GM23338 (cell line): ENCODE results near the gene MOB3B. TPM values are rescaled to one million over a fixed set of nuclear protein-coding genes. Genes with fewer than 3 reads are reported as not detected.

Experiments
- ATAC-seq: fragments of 200-7000 bp; cut with Tn5 transposase; 3 replicates; pipeline ENCODE4 v1.9.1; 2020
- DNase-seq: peaks from one replicate; pipeline ENCODE4 v3.0.0-alpha.2; 2015; ENCODE audit warnings: low spot score
- H2AFZ ChIP-seq: fragments of 200-600 bp; sonication (generic); 2 replicates; pipeline ENCODE4 v1.8.0; 2016; ENCODE audit warnings: antibody characterized with exemption, mild to moderate bottlenecking, moderate library complexity
- H3F3A ChIP-seq: fragments of 200-600 bp; sonication (generic); replicated peaks from 2 replicates; pipeline ENCODE4 v1.8.0; 2017; ENCODE audit warnings: antibody characterized with exemption, mixed run types, low read depth
- H3K27ac ChIP-seq: fragments of 200-600 bp; sonication (generic); 2 replicates; pipeline ENCODE4 v1.6.1; 2016; ENCODE audit warnings: low read depth
- H3K27me3 ChIP-seq: fragments of 200-600 bp; sonication (generic); 2 replicates; pipeline ENCODE4 v1.8.0; 2016; ENCODE audit warnings: mild to moderate bottlenecking, mixed run types, moderate library complexity; ENCODE audit not compliant: insufficient read depth
- H3K36me3 ChIP-seq: fragments of 200-600 bp; sonication (generic); 2 replicates; pipeline ENCODE4 v1.8.0; 2016; ENCODE audit warnings: mild to moderate bottlenecking; ENCODE audit not compliant: insufficient read depth
- H3K4me1 ChIP-seq: fragments of 200-600 bp; sonication (generic); 2 replicates; pipeline ENCODE4 v1.8.0; 2016; ENCODE audit warnings: mild to moderate bottlenecking, moderate library complexity; ENCODE audit not compliant: insufficient read depth
- H3K4me2 ChIP-seq: fragments of 200-600 bp; sonication (generic); 2 replicates; pipeline ENCODE4 v1.7.1; 2017; ENCODE audit warnings: mixed run types
- H3K4me3 ChIP-seq: fragments of 200-600 bp; sonication (generic); 2 replicates; pipeline ENCODE4 v1.6.1; 2016; ENCODE audit warnings: mixed run types
- H3K79me2 ChIP-seq: fragments of 200-600 bp; sonication (generic); replicated peaks from 2 replicates; pipeline ENCODE4 v1.8.0; 2017; ENCODE audit warnings: mild to moderate bottlenecking; ENCODE audit not compliant: insufficient read depth
- H3K9me2 ChIP-seq: fragments of 200-600 bp; sonication (generic); 2 replicates; pipeline ENCODE4 v1.8.0; 2017; ENCODE audit not compliant: insufficient read depth
- H4K20me1 ChIP-seq: fragments of 200-600 bp; sonication (generic); replicated peaks from 2 replicates; pipeline ENCODE4 v1.8.0; 2017; ENCODE audit warnings: mild to moderate bottlenecking; ENCODE audit not compliant: insufficient read depth
- H3K27ac Mint-ChIP-seq: 2 replicates; pipeline ENCODE4 v1.8.0; 2020; ENCODE audit warnings: inconsistent platforms, mild to moderate bottlenecking, moderate library complexity, mixed read lengths
- H3K27me3 Mint-ChIP-seq: 3 replicates; pipeline ENCODE4 v1.8.0; 2022; ENCODE audit warnings: low read depth, mild to moderate bottlenecking, moderate library complexity, mixed read lengths, inconsistent platforms; ENCODE audit not compliant: insufficient read depth, poor library complexity
- H3K36me3 Mint-ChIP-seq: 3 replicates; pipeline ENCODE4 v1.8.0; 2021; ENCODE audit warnings: low read depth, mild to moderate bottlenecking, inconsistent platforms, moderate library complexity, mixed read lengths
- H3K4me1 Mint-ChIP-seq: 3 replicates; pipeline ENCODE4 v1.8.0; 2020; ENCODE audit warnings: mild to moderate bottlenecking, inconsistent platforms, mixed read lengths
- H3K4me3 Mint-ChIP-seq: 3 replicates; pipeline ENCODE4 v1.8.0; 2021; ENCODE audit warnings: moderate library complexity, mild to moderate bottlenecking, inconsistent platforms, mixed read lengths
- H3K9me3 Mint-ChIP-seq: 3 replicates; pipeline ENCODE4 v1.8.0; 2020; ENCODE audit warnings: moderate library complexity, mild to moderate bottlenecking, inconsistent platforms, mixed read lengths
- CREB1 ChIP-seq: fragments of 250-450 bp; sonication (Bioruptor Pico); IDR thresholded peaks from 2 replicates; pipeline ENCODE4 v1.5.0; 2020; ENCODE audit warnings: low read depth, mild to moderate bottlenecking, moderate library complexity
- EZH2 ChIP-seq: fragments of 200-600 bp; sonication (generic); IDR thresholded peaks from one replicate; pipeline ENCODE4 v1.8.0; 2017; ENCODE audit warnings: antibody characterized with exemption, mild to moderate bottlenecking, low read depth; ENCODE audit not compliant: unreplicated experiment
- EZH2phosphoT487 ChIP-seq: fragments of 200-600 bp; sonication (generic); IDR thresholded peaks from one replicate; pipeline ENCODE4 v1.8.1; 2018; ENCODE audit warnings: antibody characterized with exemption; ENCODE audit not compliant: unreplicated experiment
- JUNB ChIP-seq: IDR thresholded peaks from one replicate; pipeline ENCODE4 v1.6.1; 2016; ENCODE audit warnings: antibody characterized with exemption; ENCODE audit not compliant: unreplicated experiment
- NANOG ChIP-seq: IDR thresholded peaks from 2 replicates; pipeline ENCODE4 v1.6.1; 2016; ENCODE audit warnings: antibody characterized with exemption, borderline replicate concordance
- POLR2AphosphoS5 ChIP-seq: IDR thresholded peaks from 2 replicates; pipeline ENCODE4 v1.6.1; 2016; ENCODE audit warnings: antibody characterized with exemption, low read depth
- STAT1 ChIP-seq: IDR thresholded peaks from one replicate; pipeline ENCODE4 v1.6.1; 2016; ENCODE audit warnings: antibody characterized with exemption; ENCODE audit not compliant: unreplicated experiment
- ZNF114 ChIP-seq: fragments of 250-450 bp; sonication (Bioruptor Pico); IDR thresholded peaks from 2 replicates; pipeline ENCODE4 v1.5.0; 2020; ENCODE audit warnings: mild to moderate bottlenecking, moderate library complexity
- ZNF331 ChIP-seq: fragments of 250-450 bp; sonication (Bioruptor Pico); IDR thresholded peaks from 2 replicates; pipeline ENCODE4 v1.5.0; 2020; ENCODE audit warnings: low read depth, mild to moderate bottlenecking, moderate library complexity
- polyA plus RNA-seq: library from polyadenylated mRNA; unstranded; fragments of >200 nt; fragmentation: Nextera tagmentation; extraction: Ambion mirVana; gene quantifications from 2 replicates; pipeline ENCODE4 v1.2.1, GENCODE V29; 2016
- total RNA-seq: library from RNA; depleted of rRNA; stranded (reverse); fragments of >200 nt; shearing (Covaris generic); gene quantifications from 2 replicates; pipeline ENCODE4 v1.2.3, GENCODE V29; 2014
- TF ChIP-seq, protein P1 (sequence below): fragments of 250-450 bp; sonication (Bioruptor Pico); IDR thresholded peaks from 2 replicates; pipeline ENCODE4 v1.5.0; 2020; ENCODE audit warnings: mild to moderate bottlenecking, moderate library complexity
- TF ChIP-seq, protein P2 (sequence below), 2 experiments: fragments of 200-600 bp in 1 of 2; sonication (generic) in 1 of 2; conservative IDR thresholded peaks; 2 replicates each; pipeline versions ENCODE4 v1.5.1 to v1.6.1; 2016 to 2017; ENCODE audit warnings: antibody characterized with exemption in 2 of 2, low read depth in 2 of 2, mild to moderate bottlenecking in 2 of 2, moderate library complexity in 1 of 2
- TF ChIP-seq, protein P3 (sequence below): IDR thresholded peaks from one replicate; pipeline ENCODE4 v1.6.1; 2018; ENCODE audit warnings: antibody characterized with exemption; ENCODE audit not compliant: unreplicated experiment
- TF ChIP-seq, protein P4 (sequence below): IDR thresholded peaks from 2 replicates; pipeline ENCODE4 v1.6.1; 2016; ENCODE audit warnings: antibody characterized with exemption

Gene MOB3B
- total and polyA plus RNA-seq, 2 experiments from 2014 or later = 7.6 to 12.1 TPM

DNA sequence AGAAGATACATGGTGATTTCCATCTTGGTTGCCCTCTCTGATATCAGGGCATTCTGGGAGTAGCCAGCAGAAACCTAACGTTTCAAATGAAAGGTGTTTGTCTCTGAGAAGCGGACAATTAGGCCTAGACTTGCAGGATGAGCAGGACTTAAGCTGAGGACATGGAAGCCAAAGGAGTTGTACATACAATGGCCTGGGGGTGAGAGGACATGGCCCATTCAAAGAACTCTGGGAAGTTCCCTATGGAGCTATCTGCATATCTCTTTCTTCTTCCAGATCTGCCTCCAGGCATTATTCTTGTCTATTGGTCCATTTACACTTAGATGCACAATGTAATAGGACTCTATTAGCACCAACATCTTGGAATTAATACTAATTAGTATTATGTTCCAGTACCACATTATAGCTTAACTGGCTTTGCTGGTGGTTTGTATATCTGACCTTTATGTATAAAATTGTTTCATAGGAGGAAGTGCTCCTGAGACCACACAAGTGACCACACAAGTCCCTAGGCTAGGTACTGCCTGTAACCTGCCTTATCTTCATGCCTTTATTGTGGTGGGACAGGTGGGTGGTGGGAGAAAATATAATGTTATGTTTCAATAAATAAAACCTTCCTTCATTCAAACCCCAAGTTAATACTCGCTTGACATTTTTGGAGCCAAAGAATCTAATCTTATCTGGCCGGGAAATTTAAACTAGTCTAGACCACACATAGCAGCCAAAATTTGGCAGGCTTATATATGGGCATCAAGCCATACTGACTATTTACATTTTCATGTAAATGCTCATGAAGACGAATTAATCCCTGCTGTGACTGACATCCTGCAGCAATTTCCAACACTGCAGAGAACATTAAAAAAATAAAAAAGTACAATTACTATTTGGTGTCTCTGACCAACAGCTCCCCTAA, 180.6 kb downstream of the MOB3B start:
- ATAC-seq (no peak), DNase-seq (no peak)
- H3K36me3 ChIP-seq = no peaks in the 10 kb centered on the region
- H3K79me2 ChIP-seq = no peaks in the 10 kb centered on the region
- TF ChIP-seq CREB1 (CRISPR knock-in tag) (no peak), EZH2phosphoT487 (no peak), ZNF114 (CRISPR knock-in tag) (no peak), STAT1 (no peak), EZH2 (no peak), JUNB (no peak), POLR2AphosphoS5 (no peak), ZNF331 (no peak), NANOG (no peak)
- TF ChIP-seq, protein P1, sequence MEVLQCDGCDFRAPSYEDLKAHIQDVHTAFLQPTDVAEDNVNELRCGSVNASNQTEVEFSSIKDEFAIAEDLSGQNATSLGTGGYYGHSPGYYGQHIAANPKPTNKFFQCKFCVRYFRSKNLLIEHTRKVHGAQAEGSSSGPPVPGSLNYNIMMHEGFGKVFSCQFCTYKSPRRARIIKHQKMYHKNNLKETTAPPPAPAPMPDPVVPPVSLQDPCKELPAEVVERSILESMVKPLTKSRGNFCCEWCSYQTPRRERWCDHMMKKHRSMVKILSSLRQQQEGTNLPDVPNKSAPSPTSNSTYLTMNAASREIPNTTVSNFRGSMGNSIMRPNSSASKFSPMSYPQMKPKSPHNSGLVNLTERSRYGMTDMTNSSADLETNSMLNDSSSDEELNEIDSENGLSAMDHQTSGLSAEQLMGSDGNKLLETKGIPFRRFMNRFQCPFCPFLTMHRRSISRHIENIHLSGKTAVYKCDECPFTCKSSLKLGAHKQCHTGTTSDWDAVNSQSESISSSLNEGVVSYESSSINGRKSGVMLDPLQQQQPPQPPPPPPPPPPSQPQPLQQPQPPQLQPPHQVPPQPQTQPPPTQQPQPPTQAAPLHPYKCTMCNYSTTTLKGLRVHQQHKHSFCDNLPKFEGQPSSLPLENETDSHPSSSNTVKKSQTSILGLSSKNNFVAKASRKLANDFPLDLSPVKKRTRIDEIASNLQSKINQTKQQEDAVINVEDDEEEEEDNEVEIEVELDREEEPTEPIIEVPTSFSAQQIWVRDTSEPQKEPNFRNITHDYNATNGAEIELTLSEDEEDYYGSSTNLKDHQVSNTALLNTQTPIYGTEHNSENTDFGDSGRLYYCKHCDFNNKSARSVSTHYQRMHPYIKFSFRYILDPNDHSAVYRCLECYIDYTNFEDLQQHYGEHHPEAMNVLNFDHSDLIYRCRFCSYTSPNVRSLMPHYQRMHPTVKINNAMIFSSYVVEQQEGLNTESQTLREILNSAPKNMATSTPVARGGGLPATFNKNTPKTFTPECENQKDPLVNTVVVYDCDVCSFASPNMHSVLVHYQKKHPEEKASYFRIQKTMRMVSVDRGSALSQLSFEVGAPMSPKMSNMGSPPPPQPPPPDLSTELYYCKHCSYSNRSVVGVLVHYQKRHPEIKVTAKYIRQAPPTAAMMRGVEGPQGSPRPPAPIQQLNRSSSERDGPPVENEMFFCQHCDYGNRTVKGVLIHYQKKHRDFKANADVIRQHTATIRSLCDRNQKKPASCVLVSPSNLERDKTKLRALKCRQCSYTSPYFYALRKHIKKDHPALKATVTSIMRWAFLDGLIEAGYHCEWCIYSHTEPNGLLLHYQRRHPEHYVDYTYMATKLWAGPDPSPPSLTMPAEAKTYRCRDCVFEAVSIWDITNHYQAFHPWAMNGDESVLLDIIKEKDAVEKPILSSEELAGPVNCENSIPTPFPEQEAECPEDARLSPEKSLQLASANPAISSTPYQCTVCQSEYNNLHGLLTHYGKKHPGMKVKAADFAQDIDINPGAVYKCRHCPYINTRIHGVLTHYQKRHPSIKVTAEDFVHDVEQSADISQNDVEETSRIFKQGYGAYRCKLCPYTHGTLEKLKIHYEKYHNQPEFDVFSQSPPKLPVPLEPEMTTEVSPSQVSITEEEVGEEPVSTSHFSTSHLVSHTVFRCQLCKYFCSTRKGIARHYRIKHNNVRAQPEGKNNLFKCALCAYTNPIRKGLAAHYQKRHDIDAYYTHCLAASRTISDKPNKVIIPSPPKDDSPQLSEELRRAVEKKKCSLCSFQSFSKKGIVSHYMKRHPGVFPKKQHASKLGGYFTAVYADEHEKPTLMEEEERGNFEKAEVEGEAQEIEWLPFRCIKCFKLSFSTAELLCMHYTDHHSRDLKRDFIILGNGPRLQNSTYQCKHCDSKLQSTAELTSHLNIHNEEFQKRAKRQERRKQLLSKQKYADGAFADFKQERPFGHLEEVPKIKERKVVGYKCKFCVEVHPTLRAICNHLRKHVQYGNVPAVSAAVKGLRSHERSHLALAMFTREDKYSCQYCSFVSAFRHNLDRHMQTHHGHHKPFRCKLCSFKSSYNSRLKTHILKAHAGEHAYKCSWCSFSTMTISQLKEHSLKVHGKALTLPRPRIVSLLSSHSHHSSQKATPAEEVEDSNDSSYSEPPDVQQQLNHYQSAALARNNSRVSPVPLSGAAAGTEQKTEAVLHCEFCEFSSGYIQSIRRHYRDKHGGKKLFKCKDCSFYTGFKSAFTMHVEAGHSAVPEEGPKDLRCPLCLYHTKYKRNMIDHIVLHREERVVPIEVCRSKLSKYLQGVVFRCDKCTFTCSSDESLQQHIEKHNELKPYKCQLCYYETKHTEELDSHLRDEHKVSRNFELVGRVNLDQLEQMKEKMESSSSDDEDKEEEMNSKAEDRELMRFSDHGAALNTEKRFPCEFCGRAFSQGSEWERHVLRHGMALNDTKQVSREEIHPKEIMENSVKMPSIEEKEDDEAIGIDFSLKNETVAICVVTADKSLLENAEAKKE (CRISPR knock-in tag) = no peak
- TF ChIP-seq, protein P2, sequence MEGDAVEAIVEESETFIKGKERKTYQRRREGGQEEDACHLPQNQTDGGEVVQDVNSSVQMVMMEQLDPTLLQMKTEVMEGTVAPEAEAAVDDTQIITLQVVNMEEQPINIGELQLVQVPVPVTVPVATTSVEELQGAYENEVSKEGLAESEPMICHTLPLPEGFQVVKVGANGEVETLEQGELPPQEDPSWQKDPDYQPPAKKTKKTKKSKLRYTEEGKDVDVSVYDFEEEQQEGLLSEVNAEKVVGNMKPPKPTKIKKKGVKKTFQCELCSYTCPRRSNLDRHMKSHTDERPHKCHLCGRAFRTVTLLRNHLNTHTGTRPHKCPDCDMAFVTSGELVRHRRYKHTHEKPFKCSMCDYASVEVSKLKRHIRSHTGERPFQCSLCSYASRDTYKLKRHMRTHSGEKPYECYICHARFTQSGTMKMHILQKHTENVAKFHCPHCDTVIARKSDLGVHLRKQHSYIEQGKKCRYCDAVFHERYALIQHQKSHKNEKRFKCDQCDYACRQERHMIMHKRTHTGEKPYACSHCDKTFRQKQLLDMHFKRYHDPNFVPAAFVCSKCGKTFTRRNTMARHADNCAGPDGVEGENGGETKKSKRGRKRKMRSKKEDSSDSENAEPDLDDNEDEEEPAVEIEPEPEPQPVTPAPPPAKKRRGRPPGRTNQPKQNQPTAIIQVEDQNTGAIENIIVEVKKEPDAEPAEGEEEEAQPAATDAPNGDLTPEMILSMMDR (conservative IDR thresholded peaks at IDR 0.05; ENCODE audit: low read depth in 2 of 2) = no peak
- TF ChIP-seq, protein P3, sequence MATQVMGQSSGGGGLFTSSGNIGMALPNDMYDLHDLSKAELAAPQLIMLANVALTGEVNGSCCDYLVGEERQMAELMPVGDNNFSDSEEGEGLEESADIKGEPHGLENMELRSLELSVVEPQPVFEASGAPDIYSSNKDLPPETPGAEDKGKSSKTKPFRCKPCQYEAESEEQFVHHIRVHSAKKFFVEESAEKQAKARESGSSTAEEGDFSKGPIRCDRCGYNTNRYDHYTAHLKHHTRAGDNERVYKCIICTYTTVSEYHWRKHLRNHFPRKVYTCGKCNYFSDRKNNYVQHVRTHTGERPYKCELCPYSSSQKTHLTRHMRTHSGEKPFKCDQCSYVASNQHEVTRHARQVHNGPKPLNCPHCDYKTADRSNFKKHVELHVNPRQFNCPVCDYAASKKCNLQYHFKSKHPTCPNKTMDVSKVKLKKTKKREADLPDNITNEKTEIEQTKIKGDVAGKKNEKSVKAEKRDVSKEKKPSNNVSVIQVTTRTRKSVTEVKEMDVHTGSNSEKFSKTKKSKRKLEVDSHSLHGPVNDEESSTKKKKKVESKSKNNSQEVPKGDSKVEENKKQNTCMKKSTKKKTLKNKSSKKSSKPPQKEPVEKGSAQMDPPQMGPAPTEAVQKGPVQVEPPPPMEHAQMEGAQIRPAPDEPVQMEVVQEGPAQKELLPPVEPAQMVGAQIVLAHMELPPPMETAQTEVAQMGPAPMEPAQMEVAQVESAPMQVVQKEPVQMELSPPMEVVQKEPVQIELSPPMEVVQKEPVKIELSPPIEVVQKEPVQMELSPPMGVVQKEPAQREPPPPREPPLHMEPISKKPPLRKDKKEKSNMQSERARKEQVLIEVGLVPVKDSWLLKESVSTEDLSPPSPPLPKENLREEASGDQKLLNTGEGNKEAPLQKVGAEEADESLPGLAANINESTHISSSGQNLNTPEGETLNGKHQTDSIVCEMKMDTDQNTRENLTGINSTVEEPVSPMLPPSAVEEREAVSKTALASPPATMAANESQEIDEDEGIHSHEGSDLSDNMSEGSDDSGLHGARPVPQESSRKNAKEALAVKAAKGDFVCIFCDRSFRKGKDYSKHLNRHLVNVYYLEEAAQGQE = no peak
- TF ChIP-seq, protein P4, sequence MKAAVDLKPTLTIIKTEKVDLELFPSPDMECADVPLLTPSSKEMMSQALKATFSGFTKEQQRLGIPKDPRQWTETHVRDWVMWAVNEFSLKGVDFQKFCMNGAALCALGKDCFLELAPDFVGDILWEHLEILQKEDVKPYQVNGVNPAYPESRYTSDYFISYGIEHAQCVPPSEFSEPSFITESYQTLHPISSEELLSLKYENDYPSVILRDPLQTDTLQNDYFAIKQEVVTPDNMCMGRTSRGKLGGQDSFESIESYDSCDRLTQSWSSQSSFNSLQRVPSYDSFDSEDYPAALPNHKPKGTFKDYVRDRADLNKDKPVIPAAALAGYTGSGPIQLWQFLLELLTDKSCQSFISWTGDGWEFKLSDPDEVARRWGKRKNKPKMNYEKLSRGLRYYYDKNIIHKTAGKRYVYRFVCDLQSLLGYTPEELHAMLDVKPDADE = no peak
- H3K9me2 ChIP-seq = peaks cover 14% of the 10 kb centered on the region
- no peak overlapping the region for H3K4me3 ChIP-seq
- H3K4me1 ChIP-seq = peaks cover 19% of the 10 kb centered on the region
- Mint-ChIP-seq H3K4me1 (peaks cover 33% of the 10 kb centered on the region), H3K27me3 (peaks cover 1% of the 10 kb centered on the region), H3K36me3 (peaks cover 22% of the 10 kb centered on the region), H3K4me3 (no peak overlapping the region), H3K9me3 (no peaks in the 10 kb centered on the region), H3K27ac (peak overlapping the region; percentile 9; the same call in 1 of the 2 replicates)
- H3K4me2 ChIP-seq = 0 out of 2 replicates have a peak overlapping the region, but pooled peaks have one; percentile 31
- H3K27ac ChIP-seq = no peak overlapping the region; the same call in 1 of the 2 replicates
- no peak overlapping the region for H2AFZ ChIP-seq
- no peaks in the 10 kb centered on the region for H4K20me1 ChIP-seq
- H3F3A ChIP-seq = no peaks in the 10 kb centered on the region
- no peaks in the 10 kb centered on the region for H3K27me3 ChIP-seq
